Stimulated activated CD4-positive, alpha-beta T cell treated with anti-CD3 and anti-CD28 coated beads, Interleukin-1b, Interleukin-23, amount 100 ng/mL, for 48 hours (primary cell): ENCODE measurements around the gene ZSWIM5.
"Not testable (repeated sequence)": the region's sequence is repeated elsewhere in the genome, so short reads cannot be mapped to it uniquely, and the experiment has no call there.

Experiments used
- DNase-seq: peaks from one replicate; pipeline ENCODE4 v3.0.0-alpha.2; 2020

The ZSWIM5 gene

DNA sequence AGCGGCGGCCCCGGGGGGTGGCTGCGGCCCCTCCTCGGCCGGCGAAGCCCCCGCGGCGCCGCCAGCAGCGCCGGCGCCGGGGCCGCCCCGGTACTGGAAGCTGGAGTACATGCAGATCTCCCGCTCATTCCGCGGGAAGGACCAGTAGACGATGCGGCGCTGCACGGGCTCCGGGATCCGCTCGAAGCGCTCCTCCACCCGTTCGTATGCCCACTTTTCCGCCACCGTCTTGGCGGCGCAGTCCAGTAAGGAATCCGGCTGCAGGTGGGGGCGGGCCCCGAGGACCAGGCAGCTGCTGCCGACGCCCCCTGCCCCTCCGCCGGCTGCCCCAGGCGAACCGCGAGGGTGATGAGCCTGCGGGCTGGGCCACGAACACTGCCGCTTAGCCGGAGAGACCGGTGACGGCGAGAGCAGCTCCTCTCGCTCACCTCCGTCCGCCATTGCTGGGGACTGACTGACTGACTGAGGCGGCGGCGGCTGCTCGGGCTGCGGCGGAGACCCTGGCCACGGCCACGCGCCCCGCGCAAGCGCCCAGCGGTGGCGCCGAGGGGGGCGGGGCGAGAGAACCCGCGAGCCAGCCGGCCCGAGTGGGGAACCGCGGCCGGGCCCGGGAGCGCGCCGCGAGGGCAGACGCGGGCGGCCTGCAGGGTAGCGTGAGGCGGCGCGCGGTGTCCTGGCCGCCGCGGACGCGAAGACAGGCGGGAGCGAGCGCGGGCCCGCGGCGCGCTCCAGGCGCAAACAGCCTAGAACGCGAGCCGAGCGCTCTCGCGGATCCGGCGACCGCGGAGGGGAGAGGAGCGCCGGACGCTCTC lies at the start of gene ZSWIM5:
ZSWIM5 (minus strand) TSS at position 696 of the 812 bp plus-strand sequence; CDS start at position 441, 255 bp downstream.
- DNase-seq: peak; percentile 59

GRCh38 chr1:45254490-45254889 lies 48.1 kb upstream of the ZSWIM5 start:
- DNase-seq: no peak

GRCh38 chr1:45250544-45250943 lies 44.1 kb upstream of the ZSWIM5 start:
- no peak for DNase-seq

DNA sequence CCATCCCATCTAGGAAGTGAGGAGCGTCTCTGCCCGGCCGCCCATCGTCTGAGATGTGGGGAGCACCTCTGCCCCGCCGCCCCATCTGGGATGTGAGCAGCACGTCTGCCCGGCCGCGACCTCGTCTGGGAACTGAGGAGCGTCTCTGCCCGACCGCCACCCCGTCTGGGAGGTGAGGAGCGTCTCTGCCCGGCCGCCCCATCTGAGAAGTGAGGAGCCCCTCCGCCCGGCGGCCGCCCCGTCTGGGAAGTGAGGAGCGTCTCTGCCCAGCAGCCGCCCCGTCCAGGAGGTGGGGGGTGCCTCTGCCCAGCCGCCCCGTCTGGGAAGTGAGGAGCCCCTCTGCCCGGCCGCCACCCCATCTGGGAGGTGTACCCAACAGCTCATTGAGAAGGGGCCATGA lies 41.6 kb upstream of the ZSWIM5 start:
- DNase-seq: not testable (repeated sequence)

- no peak for DNase-seq
These were observed 40.4 kb upstream of the ZSWIM5 start for GRCh38 chr1:45246760-45247159.

- peak; percentile 9 for DNase-seq
These were observed 40.0 kb upstream of the ZSWIM5 start for GRCh38 chr1:45246359-45246758.

- no peak for DNase-seq
These were observed 38.3 kb upstream of the ZSWIM5 start for GRCh38 chr1:45244660-45245059.

GRCh38 chr1:45243476-45244343 lies 37.3 kb upstream of the ZSWIM5 start:
- no peak for DNase-seq

GRCh38 chr1:45238846-45239245 lies 32.4 kb upstream of the ZSWIM5 start:
- no peak for DNase-seq

DNA sequence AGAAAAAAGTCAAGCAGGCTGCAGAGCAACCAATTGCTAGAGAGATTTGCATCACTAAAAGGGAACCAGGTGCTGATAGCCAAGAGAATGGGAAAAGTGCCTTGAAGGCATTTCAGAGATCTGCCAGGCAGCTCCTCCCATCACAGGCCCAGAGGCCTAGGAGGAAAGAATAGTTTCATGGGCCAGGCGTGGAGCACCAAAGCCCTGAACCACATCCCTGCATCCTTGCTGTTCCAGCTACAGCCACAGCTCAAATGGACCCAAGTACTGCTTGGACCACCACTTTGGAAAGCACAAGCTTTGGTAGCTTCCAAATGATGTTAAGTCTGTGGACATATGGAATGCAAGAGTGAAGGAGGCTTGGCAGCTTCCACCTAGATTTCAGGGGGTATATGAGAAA lies 29.7 kb upstream of the ZSWIM5 start:
- DNase-seq: no peak

DNA sequence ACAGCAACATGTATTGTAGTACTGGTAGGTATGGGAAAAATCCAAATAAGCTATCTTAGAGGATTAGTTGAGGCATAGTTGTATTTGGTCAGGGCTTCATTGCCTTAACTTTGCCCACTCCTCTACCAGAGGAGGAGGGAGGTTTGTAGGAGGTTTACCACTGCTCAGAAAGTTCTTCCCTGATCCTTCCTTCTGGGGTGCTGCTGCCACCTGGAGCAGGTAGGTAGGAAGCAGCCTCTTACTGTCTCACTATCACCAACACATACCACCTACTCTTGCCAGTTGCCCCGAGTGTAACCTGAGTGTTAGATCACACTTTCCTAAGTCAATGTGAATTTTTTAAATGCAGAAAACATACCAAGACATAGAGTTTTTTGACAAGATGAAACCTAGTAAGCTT lies 24.1 kb upstream of the ZSWIM5 start:
- no peak for DNase-seq

DNA sequence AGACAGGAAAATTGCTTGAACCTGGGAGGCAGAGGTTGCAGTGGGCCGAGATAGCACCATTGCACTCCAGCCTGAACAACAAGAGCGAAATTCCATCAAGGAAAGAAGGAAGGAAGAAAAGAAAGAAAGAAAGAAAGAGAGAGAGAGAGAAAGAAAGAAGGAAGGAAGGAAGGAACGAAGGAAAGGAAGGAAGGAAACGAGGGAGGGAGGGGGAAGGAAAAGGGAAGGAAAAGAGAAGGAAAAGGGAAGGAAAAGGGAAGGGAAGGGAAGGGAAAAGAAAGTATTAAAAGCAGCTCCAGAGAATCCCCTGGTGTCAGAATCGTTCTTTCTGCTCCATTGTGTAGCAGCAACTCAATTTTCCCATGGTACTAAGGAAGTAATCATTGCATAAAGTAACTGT lies 19.2 kb upstream of the ZSWIM5 start:
- no peak for DNase-seq

GRCh38 chr1:45223710-45224109 lies 17.3 kb upstream of the ZSWIM5 start:
- DNase-seq: not testable (repeated sequence)

- no peak for DNase-seq
These were observed 15.3 kb upstream of the ZSWIM5 start for GRCh38 chr1:45221716-45222115.

DNA sequence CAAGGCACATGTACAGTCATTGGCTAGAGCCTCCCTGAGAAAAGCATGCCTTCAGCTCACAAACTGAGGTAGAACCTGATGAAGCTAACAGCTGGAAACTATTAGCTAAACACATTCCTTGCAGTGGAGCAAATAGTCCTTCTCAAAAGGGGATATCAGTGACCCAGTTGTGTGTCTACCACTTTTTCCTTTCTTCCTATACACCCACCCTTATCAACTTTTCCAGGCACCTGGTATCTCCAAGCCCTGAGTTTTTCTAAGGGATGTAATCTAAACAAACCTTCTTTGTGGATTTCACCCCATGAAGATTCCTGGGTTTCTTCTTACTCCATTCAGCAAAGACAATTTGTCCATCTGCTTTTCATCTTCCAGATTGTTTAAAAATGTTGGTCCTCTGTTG lies 10.5 kb upstream of the ZSWIM5 start:
- no peak for DNase-seq

DNA sequence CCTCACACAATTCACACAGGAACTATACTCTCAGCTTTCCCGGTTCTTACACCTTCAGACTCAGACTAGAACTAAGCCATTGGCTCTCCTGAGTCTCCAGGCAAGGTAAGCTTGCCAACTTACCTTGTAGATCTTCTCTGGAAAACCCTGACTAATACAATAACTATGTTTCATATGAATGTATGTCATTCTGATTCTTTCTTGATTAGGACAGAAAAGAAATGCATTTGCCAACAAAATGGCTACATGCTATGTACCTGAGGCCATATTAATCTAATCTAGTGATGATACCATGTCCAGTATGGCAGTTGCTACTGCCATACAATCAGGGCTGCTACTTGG lies 9.8 kb upstream of the ZSWIM5 start:
- no peak for DNase-seq

GRCh38 chr1:45215485-45216199 lies 9.2 kb upstream of the ZSWIM5 start:
- no peak for DNase-seq

- DNase-seq: no peak
These were observed 7.5 kb upstream of the ZSWIM5 start for GRCh38 chr1:45213892-45214291.

DNA sequence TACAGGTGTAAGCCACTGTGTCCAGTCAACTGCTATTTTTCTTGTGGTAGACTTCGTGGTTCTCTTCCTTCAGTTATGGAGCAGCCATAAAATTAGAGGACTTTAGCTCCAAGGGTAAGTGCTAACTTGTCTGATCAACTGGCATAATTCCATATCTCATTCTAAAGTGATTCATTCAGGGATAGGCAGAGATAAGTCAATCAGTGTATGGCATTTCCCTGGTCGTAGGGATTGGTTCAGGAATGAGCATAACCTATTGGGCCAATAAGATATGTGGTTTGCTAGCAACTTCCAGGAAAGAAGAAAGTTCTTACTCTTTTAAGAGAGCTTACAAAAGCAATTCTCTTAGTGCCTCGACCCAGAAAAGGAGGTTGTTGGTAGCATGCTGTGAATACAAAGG lies 4.7 kb upstream of the ZSWIM5 start:
- no peak for DNase-seq

GRCh38 chr1:45206808-45207623 lies 611 bp upstream of the ZSWIM5 start:
- DNase-seq: no peak

DNA sequence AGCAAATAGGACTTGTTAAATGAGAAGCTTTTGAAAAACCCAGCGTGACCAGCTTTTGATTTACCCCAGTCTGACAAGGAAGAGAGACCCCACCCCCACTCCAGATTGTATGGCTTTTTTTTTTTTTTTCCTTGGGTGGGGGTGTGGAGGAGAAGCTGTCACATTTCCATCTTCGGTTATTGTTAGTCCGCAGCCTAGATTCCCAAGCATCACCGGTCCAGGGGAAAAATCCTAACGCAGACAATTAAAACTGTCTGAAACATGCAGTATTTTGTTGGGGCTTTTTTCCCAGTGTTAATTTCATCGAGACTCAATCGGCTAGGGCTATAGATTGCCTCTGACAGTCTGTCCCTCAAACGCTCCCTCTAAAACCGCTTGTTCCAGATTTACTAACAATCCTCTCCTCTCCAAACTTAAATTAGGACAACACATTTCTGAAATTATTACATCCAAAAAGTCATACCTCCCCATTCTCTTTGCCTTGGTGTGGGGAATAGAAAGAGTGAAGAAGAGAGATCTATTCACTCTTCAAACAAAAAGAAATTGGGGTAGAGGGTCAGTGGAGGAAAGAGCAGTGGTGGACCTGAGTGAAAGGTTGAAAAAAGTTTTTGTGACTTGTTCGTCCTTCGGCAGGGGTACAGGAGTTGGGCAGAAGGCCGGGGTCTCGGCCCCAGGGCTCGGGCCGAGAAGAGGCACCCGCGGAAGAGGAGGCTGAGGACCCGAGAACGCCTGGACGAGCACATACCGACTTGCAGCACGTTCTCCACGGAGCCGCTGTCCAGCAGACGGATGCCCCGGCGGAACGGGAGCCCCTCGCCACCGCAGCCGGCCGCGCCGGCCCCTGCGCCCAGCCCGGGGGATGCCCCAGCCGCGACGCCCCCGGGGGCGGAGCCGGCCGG lies 1.1 kb downstream of the ZSWIM5 start:
- peak; percentile 8 for DNase-seq
